ENCODE data around the gene GRAP. TPM values are rescaled to one million over a fixed set of nuclear protein-coding genes. Genes with fewer than 3 reads are reported as not detected.

The GRAP gene
- total RNA-seq, 1 donor from 2014 or later = 2.1 TPM

DNA sequence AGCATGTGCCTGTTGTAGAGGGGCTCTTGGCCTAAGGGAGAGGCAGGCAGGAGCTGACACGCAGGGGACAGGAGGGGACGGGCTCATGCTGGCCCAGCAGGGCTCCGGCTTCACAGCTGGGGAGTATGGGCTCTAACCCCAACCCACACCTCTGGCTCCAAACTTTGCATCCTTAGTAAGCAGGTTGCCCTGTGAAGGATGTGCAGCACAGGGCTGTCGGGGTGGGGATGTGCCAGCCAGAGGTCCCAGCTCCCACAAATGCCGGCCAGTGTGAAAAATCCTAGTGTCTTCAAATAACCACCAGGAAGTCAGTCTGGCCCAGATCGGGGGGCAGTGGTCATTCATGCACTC, 28.2 kb downstream of the GRAP start:
- H3K27me3 Mint-ChIP-seq (ENCODE audit: low read depth) = peaks cover 3% of the 10 kb centered on the region
- H3K4me3 Mint-ChIP-seq = no peak overlapping the region
- TF ChIP-seq, protein P1, sequence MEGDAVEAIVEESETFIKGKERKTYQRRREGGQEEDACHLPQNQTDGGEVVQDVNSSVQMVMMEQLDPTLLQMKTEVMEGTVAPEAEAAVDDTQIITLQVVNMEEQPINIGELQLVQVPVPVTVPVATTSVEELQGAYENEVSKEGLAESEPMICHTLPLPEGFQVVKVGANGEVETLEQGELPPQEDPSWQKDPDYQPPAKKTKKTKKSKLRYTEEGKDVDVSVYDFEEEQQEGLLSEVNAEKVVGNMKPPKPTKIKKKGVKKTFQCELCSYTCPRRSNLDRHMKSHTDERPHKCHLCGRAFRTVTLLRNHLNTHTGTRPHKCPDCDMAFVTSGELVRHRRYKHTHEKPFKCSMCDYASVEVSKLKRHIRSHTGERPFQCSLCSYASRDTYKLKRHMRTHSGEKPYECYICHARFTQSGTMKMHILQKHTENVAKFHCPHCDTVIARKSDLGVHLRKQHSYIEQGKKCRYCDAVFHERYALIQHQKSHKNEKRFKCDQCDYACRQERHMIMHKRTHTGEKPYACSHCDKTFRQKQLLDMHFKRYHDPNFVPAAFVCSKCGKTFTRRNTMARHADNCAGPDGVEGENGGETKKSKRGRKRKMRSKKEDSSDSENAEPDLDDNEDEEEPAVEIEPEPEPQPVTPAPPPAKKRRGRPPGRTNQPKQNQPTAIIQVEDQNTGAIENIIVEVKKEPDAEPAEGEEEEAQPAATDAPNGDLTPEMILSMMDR (conservative IDR thresholded peaks at IDR 0.05) = no peak
- no peaks in the 10 kb centered on the region for H3K9me3 Mint-ChIP-seq
- H3K36me3 Mint-ChIP-seq (ENCODE audit: low read depth) = no peaks in the 10 kb centered on the region
- H3K27ac Mint-ChIP-seq (ENCODE audit: unreplicated experiment) = no peak overlapping the region
- H3K4me1 Mint-ChIP-seq = peaks cover 4% of the 10 kb centered on the region
- DNase-seq (ENCODE audit: low read depth, low spot score) = no peak

DNA sequence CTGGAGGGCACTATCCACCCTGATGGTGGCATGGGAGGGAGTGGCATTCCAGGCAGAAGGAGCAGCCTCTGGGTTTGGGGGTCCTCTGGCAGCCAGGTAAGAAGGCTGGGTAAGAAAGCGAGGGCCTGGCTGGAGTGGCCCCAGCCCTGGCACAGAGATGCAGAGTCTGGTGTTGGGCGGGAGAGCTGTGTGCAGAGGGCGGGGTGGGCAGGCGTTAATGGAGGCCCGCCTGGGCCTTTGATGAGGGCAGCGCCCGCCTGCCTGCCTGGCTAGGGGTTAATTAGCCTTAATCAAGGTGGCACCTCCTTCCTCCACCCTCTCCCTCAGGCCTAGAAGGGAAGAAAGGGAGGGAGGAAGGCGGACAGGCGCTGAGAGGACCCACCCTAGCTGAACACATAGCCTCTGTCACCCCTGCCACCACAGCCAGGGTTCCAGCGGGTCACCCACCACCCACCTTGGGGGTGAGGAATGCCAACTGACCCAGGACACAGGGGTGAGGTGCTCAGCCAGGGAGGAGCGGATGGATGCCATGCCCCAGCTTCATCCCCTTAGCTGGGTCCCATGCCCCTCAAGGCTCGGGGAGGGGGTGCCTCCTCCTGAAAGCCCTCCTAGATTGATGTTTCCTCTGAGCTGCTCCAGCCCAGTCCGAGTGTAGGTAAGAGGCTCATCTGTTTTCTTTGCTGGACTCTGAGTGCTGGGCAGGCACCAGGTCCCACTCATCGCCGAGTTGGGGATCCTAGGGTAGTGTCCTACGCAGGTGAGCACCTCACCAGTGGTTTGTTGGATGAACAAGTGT, 28.8 kb downstream of the GRAP start:
- Mint-ChIP-seq H3K27me3 (ENCODE audit: low read depth) (peaks cover 3% of the 10 kb centered on the region), H3K9me3 (no peaks in the 10 kb centered on the region), H3K27ac (ENCODE audit: unreplicated experiment) (no peak overlapping the region), H3K36me3 (ENCODE audit: low read depth) (no peaks in the 10 kb centered on the region), H3K4me1 (peaks cover 4% of the 10 kb centered on the region), H3K4me3 (no peak overlapping the region)
- TF ChIP-seq, protein P1 (conservative IDR thresholded peaks at IDR 0.05) = no peak
- DNase-seq (ENCODE audit: low read depth, low spot score) = no peak

DNA sequence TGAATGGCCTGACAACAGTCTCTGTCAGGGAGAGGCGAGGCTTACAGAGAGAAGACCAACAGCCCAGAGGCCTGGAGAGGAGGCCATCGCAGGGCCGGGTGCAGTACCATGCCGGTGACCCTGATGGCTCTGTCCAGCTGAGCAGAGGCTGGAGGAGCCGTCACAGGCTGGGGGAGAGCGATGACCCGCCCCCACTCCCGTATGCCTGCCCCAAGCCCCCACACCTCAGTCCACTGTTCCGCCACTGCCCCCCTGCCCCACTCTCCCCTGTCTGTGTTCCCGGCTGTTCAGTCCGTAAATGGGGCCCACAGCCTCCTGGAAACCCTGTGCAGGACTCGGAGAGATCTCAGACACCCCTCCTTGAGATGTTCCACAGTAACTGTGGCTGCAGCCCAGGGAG, 29.4 kb downstream of the GRAP start:
- TF ChIP-seq, protein P1 (conservative IDR thresholded peaks at IDR 0.05) = no peak
- Mint-ChIP-seq H3K9me3 (no peaks in the 10 kb centered on the region), H3K4me1 (peaks cover under 1% of the 10 kb centered on the region), H3K27ac (ENCODE audit: unreplicated experiment) (no peak overlapping the region), H3K36me3 (ENCODE audit: low read depth) (no peaks in the 10 kb centered on the region), H3K4me3 (no peak overlapping the region), H3K27me3 (ENCODE audit: low read depth) (peaks cover 3% of the 10 kb centered on the region)
- no peak for DNase-seq (ENCODE audit: low read depth, low spot score)

DNA sequence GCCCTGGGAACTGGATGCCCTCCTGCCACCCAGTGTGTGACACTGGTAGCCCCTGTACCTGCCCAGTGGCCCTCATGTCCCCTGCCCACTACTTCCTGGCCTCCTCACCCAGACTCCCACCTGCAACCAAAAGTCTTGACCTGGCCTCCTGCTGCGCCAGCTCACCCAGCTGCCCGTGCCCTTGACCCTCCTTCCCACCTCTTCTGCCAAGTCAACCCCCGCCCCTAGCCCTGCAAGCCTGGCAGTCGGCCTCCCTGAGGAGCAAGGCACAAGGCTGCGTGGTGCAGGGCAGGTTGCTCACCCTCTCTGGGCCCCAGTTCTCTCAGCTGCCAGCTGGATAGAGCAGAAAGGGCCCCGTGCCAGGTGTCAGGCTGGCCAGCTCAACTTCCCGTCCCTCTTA, 29.9 kb downstream of the GRAP start:
- no peak overlapping the region for H3K4me3 Mint-ChIP-seq
- H3K27me3 Mint-ChIP-seq (ENCODE audit: low read depth) = peaks cover 3% of the 10 kb centered on the region
- no peaks in the 10 kb centered on the region for H3K4me1 Mint-ChIP-seq
- H3K36me3 Mint-ChIP-seq (ENCODE audit: low read depth) = no peaks in the 10 kb centered on the region
- no peaks in the 10 kb centered on the region for H3K9me3 Mint-ChIP-seq
- DNase-seq (ENCODE audit: low read depth, low spot score) = no peak
- H3K27ac Mint-ChIP-seq (ENCODE audit: unreplicated experiment) = no peak overlapping the region
- TF ChIP-seq, protein P1 (conservative IDR thresholded peaks at IDR 0.05) = no peak

DNA sequence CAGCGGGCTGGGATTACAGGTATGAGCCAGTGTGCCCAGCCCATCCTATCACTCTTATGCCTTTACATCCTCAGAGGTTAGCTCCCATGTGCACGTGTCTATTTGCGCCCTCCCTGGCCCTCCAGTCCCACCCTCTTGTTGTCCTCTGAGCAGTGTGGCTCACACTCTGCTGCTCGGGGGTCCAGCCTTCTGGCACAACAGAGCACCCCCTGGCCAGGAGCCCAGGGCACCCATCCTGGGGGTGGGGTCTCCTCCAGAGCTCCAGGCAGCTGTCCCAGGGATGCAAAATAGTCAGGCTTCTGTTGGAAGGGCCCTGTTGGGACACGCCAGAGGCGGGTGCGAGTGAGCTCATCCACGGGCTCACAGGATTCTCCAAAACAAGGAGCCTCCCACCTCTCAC, 30.5 kb downstream of the GRAP start:
- no peak overlapping the region for H3K4me3 Mint-ChIP-seq

More for the DNA sequence above, 30.5 kb downstream of the GRAP start:
- DNase-seq (ENCODE audit: low read depth, low spot score) = no peak
- H3K27me3 Mint-ChIP-seq (ENCODE audit: low read depth) = peaks cover 3% of the 10 kb centered on the region
- no peaks in the 10 kb centered on the region for H3K4me1 Mint-ChIP-seq
- TF ChIP-seq, protein P1 (conservative IDR thresholded peaks at IDR 0.05) = no peak
- H3K27ac Mint-ChIP-seq (ENCODE audit: unreplicated experiment) = no peak overlapping the region
- no peaks in the 10 kb centered on the region for H3K9me3 Mint-ChIP-seq
- H3K36me3 Mint-ChIP-seq (ENCODE audit: low read depth) = no peaks in the 10 kb centered on the region
